Upper lobe of right lung (tissue), 1 donor: Measurements from ENCODE around the gene PYHIN1. TPM values are rescaled to one million over a fixed set of nuclear protein-coding genes. Genes with fewer than 3 reads are reported as not detected.
"Not testable (repeated sequence)": the region's sequence is repeated elsewhere in the genome, so short reads cannot be mapped to it uniquely, and the experiment has no call there.

Experiments
- ATAC-seq: fragments of 200-7000 bp; cut with Tn5 transposase; one replicate; pipeline ENCODE4 v1.9.1; 2020; ENCODE audit warnings: mild to moderate bottlenecking, moderate library complexity
- DNase-seq: peaks from one replicate; pipeline ENCODE4 v3.0.0-alpha.2; 2020
- H3K27ac ChIP-seq: fragments of 200-600 bp; one replicate; pipeline ENCODE4 v1.8.0; 2022
- H3K27me3 ChIP-seq: fragments of 200-600 bp; one replicate; pipeline ENCODE4 v1.8.0; 2022; ENCODE audit warnings: mild to moderate bottlenecking
- H3K36me3 ChIP-seq: fragments of 200-600 bp; one replicate; pipeline ENCODE4 v1.8.0; 2022
- H3K4me1 ChIP-seq: fragments of 200-600 bp; one replicate; pipeline ENCODE4 v1.8.0; 2022
- H3K4me3 ChIP-seq: fragments of 200-600 bp; one replicate; pipeline ENCODE4 v1.8.0; 2022; ENCODE audit warnings: mild to moderate bottlenecking
- H3K9me3 ChIP-seq: fragments of 200-600 bp; one replicate; pipeline ENCODE4 v1.8.0; 2022
- intact Hi-C: fragments of 100-400 bp; cut with DNase I; formaldehyde crosslinking; loops from one replicate; pipeline ENCODE4 v1.11.0; 2022
- total RNA-seq: library from RNA; stranded (reverse); fragmentation: NEBNext Ultra II Directional; extraction: Animal tissue kit (Norgen Biotek cat#: 25700); gene quantifications from one replicate; pipeline ENCODE4 v1.2.1, GENCODE V29; 2021
- TF ChIP-seq, protein P1 (sequence below): fragments of 200-600 bp; IDR thresholded peaks from one replicate; pipeline ENCODE4 v1.8.0; 2022; ENCODE audit warnings: antibody characterized with exemption
- donor health status: DM: no; HTN: yes; CAD: no; lungs with severe emphysema.

The PYHIN1 gene
- total RNA-seq, 1 donor from 2014 or later: 2.6 TPM

DNA sequence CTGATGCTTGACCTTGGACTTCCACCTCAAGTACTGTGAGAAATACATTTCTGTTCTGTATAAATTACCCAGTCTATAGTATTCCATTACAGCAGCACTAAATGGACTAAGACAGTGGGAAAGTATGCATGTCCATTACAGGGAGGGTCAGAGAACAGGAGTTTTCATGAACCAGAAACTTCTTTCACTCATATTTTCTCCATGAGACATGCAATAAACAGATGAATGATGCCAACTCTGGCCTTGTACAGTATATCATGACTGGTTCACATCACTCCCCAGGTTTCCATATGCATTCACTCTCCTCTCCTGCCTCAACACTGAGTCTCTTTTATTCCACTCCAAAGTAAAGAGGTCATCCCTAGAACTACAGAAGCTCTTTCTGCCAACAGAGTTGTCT, 73.8 kb downstream of the PYHIN1 start:
- H3K36me3 ChIP-seq: no peaks in the 10 kb centered on the region
- TF ChIP-seq, protein P1, sequence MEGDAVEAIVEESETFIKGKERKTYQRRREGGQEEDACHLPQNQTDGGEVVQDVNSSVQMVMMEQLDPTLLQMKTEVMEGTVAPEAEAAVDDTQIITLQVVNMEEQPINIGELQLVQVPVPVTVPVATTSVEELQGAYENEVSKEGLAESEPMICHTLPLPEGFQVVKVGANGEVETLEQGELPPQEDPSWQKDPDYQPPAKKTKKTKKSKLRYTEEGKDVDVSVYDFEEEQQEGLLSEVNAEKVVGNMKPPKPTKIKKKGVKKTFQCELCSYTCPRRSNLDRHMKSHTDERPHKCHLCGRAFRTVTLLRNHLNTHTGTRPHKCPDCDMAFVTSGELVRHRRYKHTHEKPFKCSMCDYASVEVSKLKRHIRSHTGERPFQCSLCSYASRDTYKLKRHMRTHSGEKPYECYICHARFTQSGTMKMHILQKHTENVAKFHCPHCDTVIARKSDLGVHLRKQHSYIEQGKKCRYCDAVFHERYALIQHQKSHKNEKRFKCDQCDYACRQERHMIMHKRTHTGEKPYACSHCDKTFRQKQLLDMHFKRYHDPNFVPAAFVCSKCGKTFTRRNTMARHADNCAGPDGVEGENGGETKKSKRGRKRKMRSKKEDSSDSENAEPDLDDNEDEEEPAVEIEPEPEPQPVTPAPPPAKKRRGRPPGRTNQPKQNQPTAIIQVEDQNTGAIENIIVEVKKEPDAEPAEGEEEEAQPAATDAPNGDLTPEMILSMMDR: no peak
- intact Hi-C loops: no loop called here
- DNase-seq: no peak
- no peaks in the 10 kb centered on the region for H3K27me3 ChIP-seq
- H3K9me3 ChIP-seq: no peaks in the 10 kb centered on the region
- peak overlapping the region; percentile 40 for H3K27ac ChIP-seq
- ATAC-seq: no peak
- H3K4me1 ChIP-seq: peaks cover 28% of the 10 kb centered on the region
- H3K4me3 ChIP-seq: no peak overlapping the region

DNA sequence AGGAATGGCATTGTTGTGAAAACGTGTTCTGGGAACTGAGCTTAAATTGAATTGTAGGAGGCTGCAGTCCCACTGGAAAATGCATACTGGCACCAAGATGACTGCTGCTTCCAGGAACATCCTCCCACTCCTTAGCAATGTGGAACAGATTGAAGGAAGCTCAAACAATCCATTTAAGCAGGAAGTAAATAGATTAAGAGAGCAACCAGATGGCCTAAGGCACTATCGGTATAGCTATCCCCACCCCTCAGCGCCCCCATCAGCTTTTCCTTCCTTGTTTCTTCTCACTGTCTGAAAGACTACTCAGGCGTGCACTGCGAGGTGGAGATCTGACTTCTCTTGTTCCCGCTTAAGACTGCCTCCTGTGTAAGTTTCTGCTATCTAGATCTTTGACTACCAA, 74.3 kb downstream of the PYHIN1 start:
- intact Hi-C loops: no loop called here
- H3K9me3 ChIP-seq: no peaks in the 10 kb centered on the region
- peak overlapping the region; percentile 40 for H3K27ac ChIP-seq
- no peaks in the 10 kb centered on the region for H3K36me3 ChIP-seq
- peaks cover 27% of the 10 kb centered on the region for H3K4me1 ChIP-seq
- TF ChIP-seq, protein P1: no peak
- H3K27me3 ChIP-seq: no peaks in the 10 kb centered on the region
- no peak overlapping the region for H3K4me3 ChIP-seq
- ATAC-seq (peak; percentile 53), DNase-seq (no peak)

DNA sequence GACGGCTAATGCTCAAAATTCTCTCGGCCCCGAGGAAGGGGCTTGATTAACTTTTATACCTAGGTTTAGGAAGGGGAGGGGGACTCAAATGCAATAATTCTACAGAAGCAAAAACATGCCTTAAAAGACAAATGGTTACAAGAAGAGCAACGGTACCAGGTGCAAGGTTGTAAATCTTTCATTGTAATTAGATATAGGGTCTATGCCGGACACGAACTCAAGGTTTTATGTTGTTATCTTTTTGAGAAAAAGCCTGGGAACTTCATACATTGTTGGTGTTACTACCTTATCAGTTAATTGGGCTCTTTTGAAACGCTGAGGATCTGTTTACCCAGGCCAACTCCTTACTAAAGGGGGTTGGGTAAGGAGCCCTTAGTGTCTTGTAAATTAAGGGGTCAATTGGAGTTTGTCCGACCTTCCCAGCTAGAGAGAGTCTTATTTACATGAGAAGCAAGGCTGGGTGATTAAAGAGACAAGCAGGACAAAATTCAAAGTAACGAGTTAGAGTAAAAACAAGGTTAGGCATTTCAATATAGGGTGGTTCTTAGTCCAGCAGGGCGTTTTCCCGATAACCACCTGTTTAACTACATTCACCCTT, 75.0 kb downstream of the PYHIN1 start:
- H3K9me3 ChIP-seq, ATAC-seq, H3K4me3 ChIP-seq, H3K36me3 ChIP-seq, DNase-seq, intact Hi-C loops, H3K27me3 ChIP-seq: not testable (repeated sequence)
- Histone ChIP-seq H3K4me1 (peaks cover 21% of the 10 kb centered on the region), H3K27ac (peak overlapping the region; percentile 40)

DNA sequence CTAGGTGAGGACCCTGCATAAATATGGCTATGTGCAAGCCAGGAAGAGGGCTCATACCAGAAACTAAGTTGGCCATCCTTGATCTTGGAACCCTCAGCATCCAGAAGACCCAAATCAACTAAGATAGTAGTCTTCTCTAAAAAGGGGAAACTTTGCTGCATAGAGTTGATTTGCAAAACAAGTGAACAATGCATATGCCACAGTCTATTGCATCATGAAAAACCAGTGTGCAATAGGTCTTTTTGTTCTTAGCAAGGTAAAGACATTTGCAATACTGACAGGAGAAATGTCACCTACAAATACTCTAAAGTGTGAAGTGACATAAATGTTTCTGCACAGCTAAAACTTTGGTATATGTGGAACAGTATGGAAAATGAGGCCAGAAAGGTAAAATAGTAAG, 76.4 kb downstream of the PYHIN1 start:
- Histone ChIP-seq H3K27ac (no peak overlapping the region), H3K27me3 (no peaks in the 10 kb centered on the region), H3K36me3 (no peaks in the 10 kb centered on the region), H3K4me3 (no peak overlapping the region), H3K4me1 (peaks cover 21% of the 10 kb centered on the region), H3K9me3 (no peaks in the 10 kb centered on the region)
- TF ChIP-seq, protein P1: no peak
- DNase-seq (no peak), ATAC-seq (no peak)
- intact Hi-C loops: no loop called here

DNA sequence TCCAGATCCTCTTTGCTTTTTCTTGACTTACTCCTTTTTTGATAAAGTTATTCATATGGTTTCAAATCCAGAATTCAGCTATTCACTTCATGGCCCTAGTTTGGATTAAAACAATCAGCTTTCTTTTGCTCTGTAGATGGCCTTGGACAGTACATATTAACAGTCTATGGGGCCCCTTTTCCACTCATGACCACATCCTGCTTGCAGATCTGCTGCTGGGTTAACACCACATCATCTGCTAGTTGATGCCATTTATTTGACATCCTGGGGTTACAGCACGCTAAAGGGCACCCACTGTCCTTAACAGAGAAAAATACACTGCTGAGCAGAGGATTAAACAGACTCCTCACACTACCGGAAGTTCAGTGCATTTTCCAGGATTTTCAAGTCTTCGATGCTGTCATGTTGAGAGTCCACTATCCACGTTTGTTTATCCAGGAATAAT, 77.4 kb downstream of the PYHIN1 start:
- Histone ChIP-seq H3K27me3 (no peaks in the 10 kb centered on the region), H3K9me3 (no peaks in the 10 kb centered on the region), H3K27ac (peak overlapping the region; percentile 93), H3K36me3 (no peaks in the 10 kb centered on the region), H3K4me3 (no peak overlapping the region), H3K4me1 (peaks cover 28% of the 10 kb centered on the region)
- DNase-seq (no peak), ATAC-seq (peak; percentile 45)
- TF ChIP-seq, protein P1: no peak
- intact Hi-C loops: no loop called here

DNA sequence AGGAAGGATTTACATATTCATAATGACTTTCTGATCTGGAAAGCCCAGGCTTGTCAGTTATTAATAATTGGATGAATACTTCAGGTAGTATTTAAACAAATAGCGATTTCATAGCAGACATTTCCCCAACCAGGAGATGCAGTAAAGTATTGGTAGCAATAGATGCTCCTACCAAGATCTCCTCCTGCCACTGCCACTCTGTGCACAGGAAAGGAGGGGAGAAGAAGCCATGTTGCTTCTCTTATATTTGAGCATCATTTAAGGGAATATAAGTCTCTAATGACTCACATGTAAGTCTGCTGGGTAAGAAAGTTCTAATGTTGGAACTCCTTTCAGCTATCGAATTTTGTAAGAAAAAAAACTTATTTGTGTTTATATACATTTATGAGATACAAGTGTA, 77.9 kb downstream of the PYHIN1 start:
- H3K4me3 ChIP-seq: peak overlapping the region; percentile 72
- no peaks in the 10 kb centered on the region for H3K9me3 ChIP-seq
- peak overlapping the region; percentile 93 for H3K27ac ChIP-seq
- TF ChIP-seq, protein P1: no peak
- intact Hi-C loops: no loop called here
- DNase-seq (no peak), ATAC-seq (no peak)
- no peaks in the 10 kb centered on the region for H3K27me3 ChIP-seq
- peaks cover 33% of the 10 kb centered on the region for H3K4me1 ChIP-seq
- no peaks in the 10 kb centered on the region for H3K36me3 ChIP-seq
